PC-9 (cell line): ENCODE measurements around the gene LSM6. TPM values are rescaled to one million over a fixed set of nuclear protein-coding genes. Genes with fewer than 3 reads are reported as not detected.

Experiments
- BruUV-seq: library from RNA; stranded (reverse); fragments of 400-500 nt; replicated peaks from 2 replicates; lab custom pipeline; 2021; lab: Mats Ljungman, UMichigan
- CTCF ChIA-PET: fragments of 300-600 bp; sonication (Branson Sonifier 250); formaldehyde crosslinking; loops from one replicate; lab custom pipeline; 2022; ENCODE audit warnings: antibody characterized with exemption; lab: Charles Lee
- POLR2A ChIA-PET: fragments of 300-600 bp; sonication (Branson Sonifier 250); formaldehyde crosslinking; loops from one replicate; lab custom pipeline; 2022; ENCODE audit warnings: antibody characterized with exemption; ENCODE audit not compliant: unreplicated experiment; lab: Charles Lee
- DNase-seq, 2 experiments: peaks; one replicate each; pipeline versions ENCODE4 v3.0.0 to v3.0.0-alpha.2; 2015 to 2022; ENCODE audit warnings: mixed read lengths in 1 of 2
- H2AFZ ChIP-seq: fragments of 200-600 bp; sonication (generic); 2 replicates; pipeline ENCODE4 v1.8.1; 2017; ENCODE audit warnings: antibody characterized with exemption
- H3F3A ChIP-seq: fragments of 200-600 bp; sonication (generic); 2 replicates; pipeline ENCODE4 v1.8.1; 2017; ENCODE audit warnings: antibody characterized with exemption, mild to moderate bottlenecking, low read depth; ENCODE audit not compliant: insufficient read depth
- H3K27ac ChIP-seq: fragments of 200-600 bp; sonication (generic); 2 replicates; pipeline ENCODE4 v1.6.1; 2016; ENCODE audit warnings: mixed run types
- H3K27me3 ChIP-seq: fragments of 200-600 bp; sonication (generic); 2 replicates; pipeline ENCODE4 v1.6.1; 2016; ENCODE audit warnings: low read depth, mixed run types; ENCODE audit not compliant: insufficient read depth
- H3K36me3 ChIP-seq: fragments of 200-600 bp; sonication (generic); 2 replicates; pipeline ENCODE4 v1.6.1; 2016; ENCODE audit warnings: low read depth, mixed run types
- H3K4me1 ChIP-seq: fragments of 200-600 bp; sonication (generic); replicated peaks from 2 replicates; pipeline ENCODE4 v1.6.1; 2016; ENCODE audit warnings: mixed run types; ENCODE audit not compliant: insufficient read depth
- H3K4me2 ChIP-seq: fragments of 200-600 bp; sonication (generic); 2 replicates; pipeline ENCODE4 v1.6.1; 2017; ENCODE audit warnings: mixed run types
- H3K4me3 ChIP-seq: fragments of 200-600 bp; sonication (generic); 2 replicates; pipeline ENCODE4 v1.6.1; 2016; ENCODE audit warnings: mixed run types
- H3K79me2 ChIP-seq: fragments of 200-600 bp; sonication (generic); 2 replicates; pipeline ENCODE4 v1.6.1; 2017; ENCODE audit warnings: low read depth, mixed run types
- H3K9me2 ChIP-seq: fragments of 200-600 bp; sonication (generic); 2 replicates; pipeline ENCODE4 v1.8.1; 2017; ENCODE audit warnings: mild to moderate bottlenecking; ENCODE audit not compliant: insufficient read depth
- H3K9me3 ChIP-seq: fragments of 200-600 bp; sonication (generic); 2 replicates; pipeline ENCODE4 v1.8.1; 2016; ENCODE audit warnings: low read depth; ENCODE audit not compliant: insufficient read depth
- H4K20me1 ChIP-seq: fragments of 200-600 bp; sonication (generic); 2 replicates; pipeline ENCODE4 v1.8.1; 2017; ENCODE audit not compliant: insufficient read depth
- CTCF ChIP-seq: fragments of 200-600 bp; sonication (generic); conservative IDR thresholded peaks from 2 replicates; pipeline ENCODE4 v1.6.1; 2017; ENCODE audit warnings: mixed run types, antibody characterized with exemption, mild to moderate bottlenecking, moderate library complexity
- EZH2 ChIP-seq: fragments of 200-600 bp; sonication (generic); IDR thresholded peaks from 2 replicates; pipeline ENCODE4 v1.8.0; 2017; ENCODE audit warnings: antibody characterized with exemption, low read depth
- intact Hi-C: fragments of 100-400 bp; cut with micrococcal nuclease; formaldehyde crosslinking; loops from one replicate; pipeline ENCODE4 v1.10.0; 2022; ENCODE audit not compliant: unreplicated experiment
- total RNA-seq: library from RNA; stranded (reverse); gene quantifications from 2 replicates; pipeline ENCODE4 v1.2.3, GENCODE V29; 2021

LSM6 gene
- total RNA-seq, 1 experiment from 2014 or later: 45.6 TPM

GRCh38 chr4:146238107-146238506 lies 62.6 kb downstream of the LSM6 start:
- H3K79me2 ChIP-seq: no peaks in the 10 kb centered on the region
- POLR2A ChIA-PET: interaction anchor here (0.7 kb wide), 1 partner anchor 92 kb away, joined by 5 read pairs; no protein-coding TSS in a partner anchor
- no peaks in the 10 kb centered on the region for H3K9me3 ChIP-seq
- no peaks in the 10 kb centered on the region for H3K27me3 ChIP-seq
- no peak for TF ChIP-seq CTCF
- no peak for TF ChIP-seq EZH2
- CTCF ChIA-PET: no interaction called here
- H4K20me1 ChIP-seq: no peaks in the 10 kb centered on the region
- H3F3A ChIP-seq: peaks cover 13% of the 10 kb centered on the region
- no peak overlapping the region for H3K4me3 ChIP-seq
- no peak for DNase-seq
- intact Hi-C loops: no loop called here
- H2AFZ ChIP-seq: no peak overlapping the region
- no peak overlapping the region for H3K4me2 ChIP-seq
- no peak overlapping the region for H3K27ac ChIP-seq
- H3K9me2 ChIP-seq: no peaks in the 10 kb centered on the region
- BruUV-seq: no TSS peak
- no peaks in the 10 kb centered on the region for H3K36me3 ChIP-seq
- H3K4me1 ChIP-seq: peaks cover 18% of the 10 kb centered on the region

Other genes starting within 250 kb of the LSM6 start
- gene ZNF827, start 236.9 kb upstream of the LSM6 start, total RNA-seq: 22.4 and 24.1 TPM in 2 replicates
- gene REELD1, start 38.8 kb downstream of the LSM6 start, total RNA-seq: not detected in 2 replicates